Measurements from ENCODE around the gene ELF1.
"Not testable (repeated sequence)": the region's sequence is repeated elsewhere in the genome, so short reads cannot be mapped to it uniquely, and the experiment has no call there.

Gene ELF1

GRCh38 chr13:41040584-41041334, 21.6 kb upstream of the ELF1 start:
- DNase-seq = no peak

- no peak for DNase-seq
Observed at GRCh38 chr13:41039746-41040145, 20.6 kb upstream of the ELF1 start.

- not testable (repeated sequence) for DNase-seq
Observed at GRCh38 chr13:41036557-41036956, 17.4 kb upstream of the ELF1 start.

- no peak for DNase-seq
Observed at GRCh38 chr13:41034881-41035280, 15.8 kb upstream of the ELF1 start.

GRCh38 chr13:41034382-41034781, 15.3 kb upstream of the ELF1 start:
- no peak for DNase-seq

GRCh38 chr13:41032691-41033376, 13.7 kb upstream of the ELF1 start:
- no peak for DNase-seq

- no peak for DNase-seq
Observed at GRCh38 chr13:41029629-41030028, 10.5 kb upstream of the ELF1 start.

GRCh38 chr13:41028051-41028450, 8.9 kb upstream of the ELF1 start:
- DNase-seq = no peak

GRCh38 chr13:41026788-41027187, 7.7 kb upstream of the ELF1 start:
- no peak for DNase-seq

GRCh38 chr13:41025518-41025917, 6.4 kb upstream of the ELF1 start:
- no peak for DNase-seq

GRCh38 chr13:41019578-41020347, 647 bp upstream of the ELF1 start:
- DNase-seq = no peak

- no peak for DNase-seq
Observed at GRCh38 chr13:41018602-41018948, 541 bp downstream of the ELF1 start.

GRCh38 chr13:41017817-41018601, 1.1 kb downstream of the ELF1 start:
- no peak for DNase-seq

GRCh38 chr13:41017159-41017558, 2.0 kb downstream of the ELF1 start:
- no peak for DNase-seq

- DNase-seq = no peak
Observed at GRCh38 chr13:41015920-41016319, 3.2 kb downstream of the ELF1 start.

- no peak for DNase-seq
Observed at GRCh38 chr13:41013835-41014234, 5.3 kb downstream of the ELF1 start.

GRCh38 chr13:41012536-41012935, 6.6 kb downstream of the ELF1 start:
- no peak for DNase-seq

GRCh38 chr13:41011382-41011956, 7.6 kb downstream of the ELF1 start:
- no peak for DNase-seq

GRCh38 chr13:41008349-41008980, 10.7 kb downstream of the ELF1 start:
- DNase-seq = no peak

GRCh38 chr13:41007744-41008128, 11.4 kb downstream of the ELF1 start:
- DNase-seq = no peak

GRCh38 chr13:41006978-41007743, 12.0 kb downstream of the ELF1 start:
- no peak for DNase-seq

Measured in T1000 (cell line).